MM.1S (cell line): ENCODE results near the gene DAB2IP.

Experiments used
- DNase-seq: peaks from one replicate; pipeline ENCODE4 v3.0.0-alpha.2; 2015
- H2AFZ ChIP-seq: fragments of 300-600 bp; sonication (generic); 2 replicates; pipeline ENCODE4 v1.6.0; 2016; ENCODE audit warnings: antibody characterized with exemption, low read length
- H3F3A ChIP-seq: fragments of 300-600 bp; sonication (generic); 2 replicates; pipeline ENCODE4 v1.6.1; 2016; ENCODE audit warnings: mild to moderate bottlenecking, antibody characterized with exemption, low read length, moderate library complexity, mixed read lengths; ENCODE audit not compliant: insufficient read depth
- H3K27ac ChIP-seq: fragments of 300-600 bp; sonication (generic); 2 replicates; pipeline ENCODE4 v1.5.1; 2016; ENCODE audit warnings: mild to moderate bottlenecking, low read length
- H3K27me3 ChIP-seq: fragments of 300-600 bp; sonication (generic); replicated peaks from 2 replicates; pipeline ENCODE4 v1.6.0; 2016; ENCODE audit warnings: low read length; ENCODE audit not compliant: insufficient read depth
- H3K36me3 ChIP-seq: fragments of 300-600 bp; sonication (generic); replicated peaks from 2 replicates; pipeline ENCODE4 v1.6.1; 2016; ENCODE audit warnings: mild to moderate bottlenecking, low read length, mixed read lengths; ENCODE audit not compliant: insufficient read depth
- H3K4me1 ChIP-seq: fragments of 300-600 bp; sonication (generic); 2 replicates; pipeline ENCODE4 v1.6.1; 2016; ENCODE audit warnings: low read length, mixed read lengths
- H3K4me2 ChIP-seq: fragments of 300-600 bp; sonication (generic); 2 replicates; pipeline ENCODE4 v1.6.0; 2016; ENCODE audit warnings: low read depth, low read length
- H3K4me3 ChIP-seq: fragments of 300-600 bp; sonication (generic); 2 replicates; pipeline ENCODE4 v1.5.1; 2016; ENCODE audit warnings: low read length, mixed read lengths
- H3K79me2 ChIP-seq: fragments of 300-600 bp; sonication (generic); 2 replicates; pipeline ENCODE4 v1.6.1; 2016; ENCODE audit warnings: mixed run types, low read length, mixed read lengths
- H3K9ac ChIP-seq: fragments of 300-600 bp; sonication (generic); 2 replicates; pipeline ENCODE4 v1.6.1; 2016; ENCODE audit warnings: low read length, mixed read lengths
- H3K9me2 ChIP-seq: fragments of 300-600 bp; sonication (generic); replicated peaks from 2 replicates; pipeline ENCODE4 v1.6.1; 2016; ENCODE audit warnings: mild to moderate bottlenecking, low read length, mixed read lengths; ENCODE audit not compliant: insufficient read depth
- H3K9me3 ChIP-seq: fragments of 300-600 bp; sonication (generic); replicated peaks from 2 replicates; pipeline ENCODE4 v1.6.1; 2016; ENCODE audit warnings: mild to moderate bottlenecking, low read length, mixed read lengths; ENCODE audit not compliant: insufficient read depth
- H4K20me1 ChIP-seq: fragments of 300-600 bp; sonication (generic); 2 replicates; pipeline ENCODE4 v1.6.1; 2016; ENCODE audit warnings: mild to moderate bottlenecking, low read length, moderate library complexity, mixed read lengths; ENCODE audit not compliant: insufficient read depth
- CTCF ChIP-seq: fragments of 300-600 bp; sonication (generic); IDR thresholded peaks from 2 replicates; pipeline ENCODE4 v1.5.1; 2016; ENCODE audit warnings: antibody characterized with exemption, low read length, mixed read lengths
- EZH2 ChIP-seq: fragments of 300-600 bp; sonication (generic); optimal IDR thresholded peaks from 2 replicates; pipeline ENCODE3; 2017; ENCODE audit warnings: low read depth, mild to moderate bottlenecking, antibody characterized with exemption, low read length, mixed read lengths
- EZH2phosphoT487 ChIP-seq: fragments of 300-600 bp; sonication (generic); IDR thresholded peaks from 2 replicates; pipeline ENCODE4 v1.6.1; 2018; ENCODE audit warnings: antibody characterized with exemption, low read length

Gene DAB2IP

DNA sequence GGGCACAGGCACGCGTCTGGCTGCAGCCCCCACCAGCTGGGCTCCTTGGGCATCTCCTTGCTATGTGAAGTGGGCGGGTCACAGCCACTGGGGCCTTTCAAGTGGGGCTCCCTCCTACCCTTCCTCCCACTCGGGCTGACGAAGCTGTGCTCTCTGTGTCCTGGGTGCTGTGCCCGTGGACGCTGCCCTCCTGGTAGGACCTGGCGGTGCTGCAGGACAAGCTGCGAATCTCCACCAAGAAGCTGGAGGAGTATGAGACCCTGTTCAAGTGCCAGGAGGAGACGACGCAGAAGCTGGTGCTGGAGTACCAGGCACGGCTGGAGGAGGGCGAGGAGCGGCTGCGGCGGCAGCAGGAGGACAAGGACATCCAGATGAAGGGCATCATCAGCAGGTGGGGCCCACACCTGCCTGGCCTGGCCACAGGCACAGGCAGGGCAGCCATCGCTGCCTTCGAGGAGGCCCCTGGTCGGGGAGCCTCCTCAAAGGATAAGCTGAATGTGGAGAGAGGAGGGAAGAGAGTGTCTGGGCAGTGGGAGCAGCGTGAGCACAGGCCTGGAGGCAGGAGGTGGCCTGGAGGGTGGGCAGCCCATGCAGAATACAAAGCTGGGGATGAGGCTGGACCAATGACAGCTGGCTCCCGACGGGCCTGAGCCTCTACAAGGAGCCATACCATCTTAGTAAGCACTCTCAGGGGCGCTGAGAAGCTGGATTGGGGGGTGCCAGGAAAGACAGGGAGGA lies 124.7 kb downstream of the DAB2IP start:
- H3K27ac ChIP-seq = no peak overlapping the region
- H4K20me1 ChIP-seq = no peaks in the 10 kb centered on the region
- no peaks in the 10 kb centered on the region for H3K9me3 ChIP-seq
- no peak overlapping the region for H3K9ac ChIP-seq
- no peaks in the 10 kb centered on the region for H3K4me1 ChIP-seq
- H3K27me3 ChIP-seq = no peaks in the 10 kb centered on the region
- no peak overlapping the region for H3K4me2 ChIP-seq
- no peak overlapping the region for H2AFZ ChIP-seq
- no peaks in the 10 kb centered on the region for H3K79me2 ChIP-seq
- H3F3A ChIP-seq = no peaks in the 10 kb centered on the region
- H3K36me3 ChIP-seq = no peaks in the 10 kb centered on the region
- H3K9me2 ChIP-seq = no peaks in the 10 kb centered on the region
- no peak overlapping the region for H3K4me3 ChIP-seq
- TF ChIP-seq CTCF = no peak
- no peak for TF ChIP-seq EZH2
- TF ChIP-seq EZH2phosphoT487 = no peak
- no peak for DNase-seq

- no peaks in the 10 kb centered on the region for H4K20me1 ChIP-seq
- no peak overlapping the region for H3K9ac ChIP-seq
- no peak for DNase-seq
- no peak overlapping the region for H3K4me2 ChIP-seq
- H3K27ac ChIP-seq = no peak overlapping the region
- no peaks in the 10 kb centered on the region for H3K27me3 ChIP-seq
- no peaks in the 10 kb centered on the region for H3K79me2 ChIP-seq
- no peaks in the 10 kb centered on the region for H3K36me3 ChIP-seq
- TF ChIP-seq CTCF (no peak), EZH2phosphoT487 (no peak), EZH2 (no peak)
- H3F3A ChIP-seq = no peaks in the 10 kb centered on the region
- H3K9me2 ChIP-seq = no peaks in the 10 kb centered on the region
- H3K4me1 ChIP-seq = no peaks in the 10 kb centered on the region
- no peak overlapping the region for H3K4me3 ChIP-seq
- H2AFZ ChIP-seq = no peak overlapping the region
- H3K9me3 ChIP-seq = no peaks in the 10 kb centered on the region
Observed at GRCh38 chr9:121776739-121777637, 125.6 kb downstream of the DAB2IP start.

DNA sequence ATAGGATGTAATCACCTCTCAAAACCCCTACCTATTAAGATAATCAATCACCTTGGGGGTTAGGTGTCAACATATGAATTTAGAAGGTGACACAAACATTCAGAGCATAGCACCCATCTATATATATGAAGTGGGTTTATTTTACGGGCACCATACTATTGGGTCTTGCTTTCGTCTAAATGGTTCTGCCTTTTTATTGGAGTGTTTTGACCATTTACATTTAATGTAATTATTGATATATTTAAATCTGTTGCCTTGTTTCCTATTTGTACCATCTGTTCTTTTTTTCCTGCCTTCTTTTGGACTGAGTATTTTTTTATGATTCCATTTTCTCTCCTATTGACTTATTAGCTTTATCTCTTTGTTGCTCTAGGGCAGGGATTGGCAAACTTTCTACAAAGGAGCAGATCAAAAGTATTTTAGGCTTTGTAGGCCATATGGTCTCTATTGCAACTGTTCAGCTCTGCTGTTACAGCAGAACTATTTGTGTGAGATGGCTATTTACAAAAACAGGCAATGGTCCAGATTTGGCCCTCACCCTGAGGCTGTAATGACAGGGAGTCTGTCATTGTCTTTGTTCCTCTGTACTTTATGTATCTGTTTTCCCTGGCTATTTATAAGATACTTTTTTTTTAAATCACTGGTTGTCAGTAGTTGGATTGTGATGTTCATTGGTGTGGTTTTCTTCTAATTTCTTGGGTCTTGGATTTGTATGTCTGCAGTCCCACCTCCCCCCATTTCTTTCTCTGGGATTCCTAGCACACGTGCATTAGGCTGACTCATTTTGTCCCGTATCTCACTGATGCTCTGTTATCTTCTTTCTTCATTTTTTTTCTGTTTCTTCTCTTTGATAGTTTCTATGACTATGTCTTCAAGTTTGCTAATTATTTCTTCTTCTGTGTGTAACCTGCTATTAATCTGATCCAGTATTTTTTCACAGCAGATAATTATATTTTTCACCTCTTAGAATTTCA lies 127.1 kb downstream of the DAB2IP start:
- Histone ChIP-seq H3K4me3 (no peak overlapping the region), H3K9me2 (no peaks in the 10 kb centered on the region), H3K36me3 (no peaks in the 10 kb centered on the region), H3K27me3 (no peaks in the 10 kb centered on the region), H3K79me2 (no peaks in the 10 kb centered on the region), H3K27ac (no peak overlapping the region), H3K9ac (no peak overlapping the region), H3F3A (no peaks in the 10 kb centered on the region), H3K4me2 (no peak overlapping the region), H3K4me1 (no peaks in the 10 kb centered on the region), H4K20me1 (no peaks in the 10 kb centered on the region), H2AFZ (no peak overlapping the region), H3K9me3 (no peaks in the 10 kb centered on the region)
- TF ChIP-seq EZH2 (no peak), EZH2phosphoT487 (no peak), CTCF (no peak)
- no peak for DNase-seq
